Measurements from ENCODE around the gene HPSE2. TPM values are rescaled to one million over a fixed set of nuclear protein-coding genes. Genes with fewer than 3 reads are reported as not detected.

HPSE2 gene
- total RNA-seq, 1 donor from 2014 or later: not detected

GRCh38 chr10:98446151-98446660 is 789.4 kb downstream of the HPSE2 start:
- intact Hi-C loops (cut with micrococcal nuclease): loop anchor here (2.0 kb wide), 1 partner anchor 305 kb away; no protein-coding TSS in a partner anchor
- Mint-ChIP-seq H3K36me3 (ENCODE audit: low read depth) (peaks cover 36% of the 10 kb centered on the region), H3K27ac (peak overlapping the region; percentile 90), H3K4me3 (peak overlapping the region; percentile 95), H3K9me3 (no peaks in the 10 kb centered on the region), H3K27me3 (peaks cover 18% of the 10 kb centered on the region), H3K4me1 (peaks cover 24% of the 10 kb centered on the region)
- peak; percentile 80 for DNase-seq

- Mint-ChIP-seq H3K9me3 (no peaks in the 10 kb centered on the region), H3K27ac (peak overlapping the region; percentile 90), H3K4me3 (peak overlapping the region; percentile 95), H3K27me3 (peaks cover 10% of the 10 kb centered on the region), H3K4me1 (peaks cover 28% of the 10 kb centered on the region), H3K36me3 (ENCODE audit: low read depth) (peaks cover 41% of the 10 kb centered on the region)
- no peak for DNase-seq
- intact Hi-C loops (cut with micrococcal nuclease): no loop called here
Observed at GRCh38 chr10:98445200-98445812, 790.3 kb downstream of the HPSE2 start.

GRCh38 chr10:98444314-98445006 is 791.2 kb downstream of the HPSE2 start:
- Mint-ChIP-seq H3K4me3 (peak overlapping the region; percentile 95), H3K9me3 (peaks cover 5% of the 10 kb centered on the region), H3K27me3 (peaks cover 4% of the 10 kb centered on the region), H3K36me3 (ENCODE audit: low read depth) (peaks cover 48% of the 10 kb centered on the region), H3K4me1 (peaks cover 28% of the 10 kb centered on the region), H3K27ac (peak overlapping the region; percentile 16)
- intact Hi-C loops (cut with micrococcal nuclease): no loop called here
- no peak for DNase-seq

- no peak overlapping the region for H3K4me3 Mint-ChIP-seq
- H3K27me3 Mint-ChIP-seq: no peaks in the 10 kb centered on the region
- intact Hi-C loops (cut with micrococcal nuclease): no loop called here
- H3K27ac Mint-ChIP-seq: no peak overlapping the region
- no peak for DNase-seq
- peaks cover 75% of the 10 kb centered on the region for H3K36me3 Mint-ChIP-seq (ENCODE audit: low read depth)
- peaks cover 6% of the 10 kb centered on the region for H3K9me3 Mint-ChIP-seq
- H3K4me1 Mint-ChIP-seq: peaks cover 19% of the 10 kb centered on the region
Observed at GRCh38 chr10:98438715-98439114, 796.9 kb downstream of the HPSE2 start.

GRCh38 chr10:98436704-98437103 is 798.9 kb downstream of the HPSE2 start:
- H3K4me3 Mint-ChIP-seq: no peak overlapping the region
- H3K27ac Mint-ChIP-seq: no peak overlapping the region
- H3K36me3 Mint-ChIP-seq (ENCODE audit: low read depth): peaks cover 74% of the 10 kb centered on the region
- peaks cover 9% of the 10 kb centered on the region for H3K9me3 Mint-ChIP-seq
- H3K27me3 Mint-ChIP-seq: no peaks in the 10 kb centered on the region
- intact Hi-C loops (cut with micrococcal nuclease): no loop called here
- DNase-seq: no peak
- peaks cover 11% of the 10 kb centered on the region for H3K4me1 Mint-ChIP-seq

GRCh38 chr10:98435178-98435577 is 800.5 kb downstream of the HPSE2 start:
- H3K36me3 Mint-ChIP-seq (ENCODE audit: low read depth): peaks cover 77% of the 10 kb centered on the region
- intact Hi-C loops (cut with micrococcal nuclease): no loop called here
- peaks cover 4% of the 10 kb centered on the region for H3K4me1 Mint-ChIP-seq
- H3K9me3 Mint-ChIP-seq: peaks cover 9% of the 10 kb centered on the region
- H3K27ac Mint-ChIP-seq: no peak overlapping the region
- no peak for DNase-seq
- H3K27me3 Mint-ChIP-seq: no peaks in the 10 kb centered on the region
- H3K4me3 Mint-ChIP-seq: no peak overlapping the region

GRCh38 chr10:98433881-98434732 is 801.5 kb downstream of the HPSE2 start:
- Mint-ChIP-seq H3K4me3 (no peak overlapping the region), H3K27me3 (no peaks in the 10 kb centered on the region), H3K4me1 (peaks cover 4% of the 10 kb centered on the region), H3K36me3 (ENCODE audit: low read depth) (peaks cover 66% of the 10 kb centered on the region), H3K9me3 (peaks cover 3% of the 10 kb centered on the region), H3K27ac (no peak overlapping the region)
- intact Hi-C loops (cut with micrococcal nuclease): no loop called here
- no peak for DNase-seq

- Mint-ChIP-seq H3K36me3 (ENCODE audit: low read depth) (peaks cover 64% of the 10 kb centered on the region), H3K27ac (no peak overlapping the region), H3K4me1 (peaks cover 3% of the 10 kb centered on the region), H3K27me3 (no peaks in the 10 kb centered on the region), H3K9me3 (peaks cover 3% of the 10 kb centered on the region), H3K4me3 (no peak overlapping the region)
- DNase-seq: no peak
- intact Hi-C loops (cut with micrococcal nuclease): no loop called here
Observed at GRCh38 chr10:98433371-98433770, 802.3 kb downstream of the HPSE2 start.

- H3K36me3 Mint-ChIP-seq (ENCODE audit: low read depth): peaks cover 61% of the 10 kb centered on the region
- no peak overlapping the region for H3K4me3 Mint-ChIP-seq
- no peak overlapping the region for H3K27ac Mint-ChIP-seq
- H3K9me3 Mint-ChIP-seq: peaks cover 3% of the 10 kb centered on the region
- H3K4me1 Mint-ChIP-seq: no peaks in the 10 kb centered on the region
- no peak for DNase-seq
- intact Hi-C loops (cut with micrococcal nuclease): no loop called here
- H3K27me3 Mint-ChIP-seq: no peaks in the 10 kb centered on the region
Observed at GRCh38 chr10:98432330-98432729, 803.3 kb downstream of the HPSE2 start.

GRCh38 chr10:98431016-98431415 is 804.6 kb downstream of the HPSE2 start:
- intact Hi-C loops (cut with micrococcal nuclease): no loop called here
- DNase-seq: no peak
- Mint-ChIP-seq H3K36me3 (ENCODE audit: low read depth) (peaks cover 55% of the 10 kb centered on the region), H3K9me3 (peaks cover 3% of the 10 kb centered on the region), H3K27ac (no peak overlapping the region), H3K4me3 (no peak overlapping the region), H3K27me3 (no peaks in the 10 kb centered on the region), H3K4me1 (no peaks in the 10 kb centered on the region)

- Mint-ChIP-seq H3K9me3 (peaks cover 3% of the 10 kb centered on the region), H3K4me1 (no peaks in the 10 kb centered on the region), H3K27ac (peak overlapping the region; percentile 1), H3K4me3 (no peak overlapping the region), H3K36me3 (ENCODE audit: low read depth) (peaks cover 49% of the 10 kb centered on the region), H3K27me3 (no peaks in the 10 kb centered on the region)
- intact Hi-C loops (cut with micrococcal nuclease): no loop called here
- no peak for DNase-seq
Observed at GRCh38 chr10:98430427-98430826, 805.2 kb downstream of the HPSE2 start.

GRCh38 chr10:98429320-98430072 is 806.2 kb downstream of the HPSE2 start:
- H3K27me3 Mint-ChIP-seq: no peaks in the 10 kb centered on the region
- H3K4me3 Mint-ChIP-seq: no peak overlapping the region
- no peak for DNase-seq
- H3K27ac Mint-ChIP-seq: no peak overlapping the region
- H3K9me3 Mint-ChIP-seq: peaks cover 3% of the 10 kb centered on the region
- H3K4me1 Mint-ChIP-seq: no peaks in the 10 kb centered on the region
- peaks cover 40% of the 10 kb centered on the region for H3K36me3 Mint-ChIP-seq (ENCODE audit: low read depth)
- intact Hi-C loops (cut with micrococcal nuclease): no loop called here

- no peak overlapping the region for H3K4me3 Mint-ChIP-seq
- H3K4me1 Mint-ChIP-seq: no peaks in the 10 kb centered on the region
- no peak overlapping the region for H3K27ac Mint-ChIP-seq
- intact Hi-C loops (cut with micrococcal nuclease): no loop called here
- peaks cover 28% of the 10 kb centered on the region for H3K36me3 Mint-ChIP-seq (ENCODE audit: low read depth)
- DNase-seq: no peak
- H3K9me3 Mint-ChIP-seq: peaks cover 3% of the 10 kb centered on the region
- no peaks in the 10 kb centered on the region for H3K27me3 Mint-ChIP-seq
Observed at GRCh38 chr10:98427011-98427515, 808.6 kb downstream of the HPSE2 start.

All from activated CD4-positive, alpha-beta T cell treated with anti-CD3 and anti-CD28 coated beads, Interleukin-2, amount 10 ng/mL, durations not matched to agents 24 days and 14 days (primary cell).